Measurements from ENCODE around the gene STIM1.

Gene STIM1

DNA sequence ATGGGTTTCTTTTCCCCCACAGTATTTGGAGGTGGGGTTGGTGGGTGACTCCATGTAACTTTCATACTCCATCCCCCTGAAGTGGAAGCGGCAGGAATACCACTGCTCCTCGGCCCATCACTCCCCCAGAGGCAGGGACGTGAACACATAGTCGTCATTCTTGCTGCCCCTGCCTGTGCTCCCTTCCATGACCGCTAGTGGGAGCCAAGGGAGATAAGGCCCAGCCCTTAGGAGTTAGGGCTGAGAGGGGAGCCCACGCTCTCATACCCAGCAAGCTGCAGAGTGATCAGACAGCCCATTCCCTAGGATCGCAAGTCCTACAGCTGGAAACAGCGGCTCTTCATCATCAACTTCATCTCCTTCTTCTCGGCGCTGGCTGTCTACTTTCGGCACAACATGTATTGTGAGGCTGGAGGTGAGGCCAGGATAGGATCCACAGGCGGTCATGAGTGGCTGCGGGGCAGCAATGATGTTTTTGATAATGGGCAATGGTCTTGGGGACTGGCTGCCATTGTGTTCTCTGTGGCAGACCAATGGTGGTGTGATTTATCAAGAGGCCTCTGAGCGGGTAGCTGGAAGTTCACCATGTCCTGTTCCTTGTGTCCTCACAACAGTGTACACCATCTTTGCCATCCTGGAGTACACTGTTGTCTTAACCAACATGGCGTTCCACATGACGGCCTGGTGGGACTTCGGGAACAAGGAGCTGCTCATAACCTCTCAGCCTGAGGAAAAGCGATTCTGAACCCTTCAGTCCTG, 30.6 kb upstream of the STIM1 start:
- Histone ChIP-seq H3K27ac (replicated peaks) (no peak overlapping the region; the same call in 1 of the 2 replicates), H3K4me3 (replicated peaks; ENCODE audit: insufficient read depth, low read length) (no peak overlapping the region), H3K27me3 (ENCODE audit: insufficient read depth, poor library complexity, severe bottlenecking) (no peaks in the 10 kb centered on the region)
- TF ChIP-seq SPI1 (IDR thresholded peaks at IDR 0.05; ENCODE audit: borderline replicate concordance, low read depth) (no peak), CTCF (IDR thresholded peaks at IDR 0.05; ENCODE audit: insufficient read depth, low read length) (peak; percentile 97), POLR2AphosphoS5 (IDR thresholded peaks at IDR 0.05; ENCODE audit: low read depth) (peak; percentile 20; the same call in 1 of the 2 replicates), GABPA (IDR thresholded peaks at IDR 0.05; ENCODE audit: low read depth) (no peak)
- peak in 1 of 2 experiments; percentile 92 for DNase-seq (ENCODE audit: low read depth in 1 of 2, low spot score in 1 of 2)

DNA sequence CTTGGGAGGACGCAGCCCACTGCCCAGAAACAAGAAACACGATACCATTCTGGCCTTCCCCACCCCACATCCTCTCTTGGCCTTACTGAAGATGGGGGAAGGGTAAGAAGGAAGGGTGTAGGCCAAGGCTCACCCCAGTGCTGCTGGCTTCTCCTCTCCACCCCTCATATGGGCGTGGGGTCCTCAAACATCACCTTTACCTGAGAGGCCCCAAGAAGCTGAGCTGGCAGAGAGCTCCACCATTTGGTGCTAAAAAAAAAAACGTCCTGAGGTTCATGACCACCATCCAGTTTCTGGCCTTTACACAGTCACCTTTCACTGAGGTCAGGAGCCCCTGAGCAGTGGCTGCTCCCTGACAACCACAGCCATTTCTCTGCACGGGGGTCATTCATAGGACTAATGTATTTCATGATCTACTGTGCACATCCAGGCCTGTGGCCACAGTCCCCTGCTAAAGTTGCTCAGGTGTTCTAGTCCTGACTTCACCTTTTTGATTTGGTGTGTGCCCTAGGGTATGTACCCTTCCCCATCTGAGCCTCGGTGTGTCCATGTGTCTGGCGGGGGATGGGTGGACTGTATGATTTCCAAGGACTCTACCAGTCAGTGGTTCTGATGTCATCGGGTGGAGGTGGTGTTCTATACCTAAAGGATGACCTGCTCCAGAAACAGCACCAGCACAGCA, 29.9 kb upstream of the STIM1 start:
- no peak for DNase-seq (ENCODE audit: low read depth in 1 of 2, low spot score in 1 of 2)
- Histone ChIP-seq H3K27me3 (ENCODE audit: insufficient read depth, poor library complexity, severe bottlenecking) (no peaks in the 10 kb centered on the region), H3K4me3 (replicated peaks; ENCODE audit: insufficient read depth, low read length) (no peak overlapping the region), H3K27ac (replicated peaks) (no peak overlapping the region; the same call in 1 of the 2 replicates)
- TF ChIP-seq CTCF (IDR thresholded peaks at IDR 0.05; ENCODE audit: insufficient read depth, low read length) (no peak), POLR2AphosphoS5 (IDR thresholded peaks at IDR 0.05; ENCODE audit: low read depth) (peak; percentile 77)

GRCh38 chr11:3826721-3827120, 28.7 kb upstream of the STIM1 start:
- no peak for DNase-seq (ENCODE audit: low read depth in 1 of 2, low spot score in 1 of 2)
- H3K4me3 ChIP-seq (replicated peaks; ENCODE audit: insufficient read depth, low read length): no peak overlapping the region
- no peak overlapping the region for H3K27ac ChIP-seq (replicated peaks)
- TF ChIP-seq POLR2AphosphoS5 (IDR thresholded peaks at IDR 0.05; ENCODE audit: low read depth) (peak; percentile 9; the same call in 1 of the 2 replicates), REST (IDR thresholded peaks at IDR 0.05; ENCODE audit: insufficient replicate concordance, low read depth) (no peak), CTCF (IDR thresholded peaks at IDR 0.05; ENCODE audit: insufficient read depth, low read length) (no peak), SPI1 (IDR thresholded peaks at IDR 0.05; ENCODE audit: borderline replicate concordance, low read depth) (no peak), GABPA (IDR thresholded peaks at IDR 0.05; ENCODE audit: low read depth) (no peak)
- no peaks in the 10 kb centered on the region for H3K27me3 ChIP-seq (ENCODE audit: insufficient read depth, poor library complexity, severe bottlenecking)

GRCh38 chr11:3827434-3828186, 27.9 kb upstream of the STIM1 start:
- no peaks in the 10 kb centered on the region for H3K27me3 ChIP-seq (ENCODE audit: insufficient read depth, poor library complexity, severe bottlenecking)
- no peak for DNase-seq (ENCODE audit: low read depth in 1 of 2, low spot score in 1 of 2)
- no peak for TF ChIP-seq CTCF (IDR thresholded peaks at IDR 0.05; ENCODE audit: insufficient read depth, low read length)
- no peak for TF ChIP-seq SPI1 (IDR thresholded peaks at IDR 0.05; ENCODE audit: borderline replicate concordance, low read depth)
- no peak; the same call in 1 of the 2 replicates for TF ChIP-seq POLR2AphosphoS5 (IDR thresholded peaks at IDR 0.05; ENCODE audit: low read depth)
- TF ChIP-seq REST (IDR thresholded peaks at IDR 0.05; ENCODE audit: insufficient replicate concordance, low read depth): no peak
- no peak for TF ChIP-seq GABPA (IDR thresholded peaks at IDR 0.05; ENCODE audit: low read depth)
- H3K4me3 ChIP-seq (replicated peaks; ENCODE audit: insufficient read depth, low read length): no peak overlapping the region
- no peak overlapping the region for H3K27ac ChIP-seq (replicated peaks)

All from HL-60 (cell line).